ENCODE data around the gene MACROD2. TPM values are rescaled to one million over a fixed set of nuclear protein-coding genes. Genes with fewer than 3 reads are reported as not detected.

The MACROD2 gene
- total RNA-seq, 1 donor from 2014 or later = 2.5 TPM

DNA sequence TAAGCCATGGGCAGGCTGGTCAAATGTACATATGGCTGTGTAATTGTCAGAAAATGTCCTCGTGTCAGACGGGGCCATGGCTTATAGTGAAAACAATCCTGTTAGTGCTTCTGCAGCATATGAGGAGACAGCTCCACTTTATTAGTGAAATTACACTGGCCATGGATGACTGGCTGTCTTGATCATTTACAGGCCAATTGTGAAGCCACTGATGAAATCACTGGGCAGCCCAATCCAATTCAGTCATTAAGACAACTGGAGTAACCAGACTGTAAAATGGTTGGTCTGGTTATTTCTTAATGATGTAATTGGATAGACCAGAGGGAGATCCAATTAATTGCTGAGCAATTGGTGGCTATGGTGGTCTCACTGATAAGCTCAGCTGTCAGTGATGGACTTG is 1828.4 kb downstream of the MACROD2 start:
- no peaks in the 10 kb centered on the region for H3K9me3 Mint-ChIP-seq (ENCODE audit: unreplicated experiment)
- H3K27ac Mint-ChIP-seq (ENCODE audit: unreplicated experiment) = no peak overlapping the region
- no peak for TF ChIP-seq CTCF (IDR thresholded peaks at IDR 0.05)
- no peak for DNase-seq (ENCODE audit: extremely low spot score, unreplicated experiment)
- no peaks in the 10 kb centered on the region for H3K36me3 Mint-ChIP-seq (ENCODE audit: unreplicated experiment)
- H3K27me3 Mint-ChIP-seq (ENCODE audit: unreplicated experiment) = peaks cover 2% of the 10 kb centered on the region
- H3K4me3 Mint-ChIP-seq (ENCODE audit: unreplicated experiment) = no peak overlapping the region
- no peaks in the 10 kb centered on the region for H3K4me1 Mint-ChIP-seq (ENCODE audit: unreplicated experiment)

DNA sequence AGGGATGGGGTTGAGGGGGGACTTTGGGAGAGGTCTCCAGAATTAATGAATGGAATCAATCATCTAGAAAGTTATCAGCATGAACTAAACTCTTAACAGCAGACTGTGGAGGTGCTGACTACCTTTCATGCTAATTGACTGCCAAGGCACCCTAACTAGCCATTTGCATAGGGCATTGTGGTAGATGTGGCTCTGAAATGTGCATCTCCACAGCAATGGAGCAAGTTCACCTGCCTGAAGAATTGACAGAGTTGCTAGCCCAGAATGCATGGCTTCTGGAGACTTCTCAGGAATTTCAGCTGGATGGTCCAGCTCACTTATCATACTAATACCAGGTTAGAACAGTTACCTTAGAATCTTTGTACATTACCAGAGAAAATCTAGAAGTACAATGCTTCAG is 1832.3 kb downstream of the MACROD2 start:
- Mint-ChIP-seq H3K27me3 (ENCODE audit: unreplicated experiment) (peaks cover 4% of the 10 kb centered on the region), H3K4me3 (ENCODE audit: unreplicated experiment) (no peak overlapping the region), H3K27ac (ENCODE audit: unreplicated experiment) (no peak overlapping the region), H3K9me3 (ENCODE audit: unreplicated experiment) (no peaks in the 10 kb centered on the region), H3K4me1 (ENCODE audit: unreplicated experiment) (no peaks in the 10 kb centered on the region), H3K36me3 (ENCODE audit: unreplicated experiment) (no peaks in the 10 kb centered on the region)
- DNase-seq (ENCODE audit: extremely low spot score, unreplicated experiment) = no peak
- TF ChIP-seq CTCF (IDR thresholded peaks at IDR 0.05) = no peak

GRCh38 chr20:15831201-15831600 is 1835.9 kb downstream of the MACROD2 start:
- Mint-ChIP-seq H3K4me3 (ENCODE audit: unreplicated experiment) (no peak overlapping the region), H3K9me3 (ENCODE audit: unreplicated experiment) (no peaks in the 10 kb centered on the region), H3K4me1 (ENCODE audit: unreplicated experiment) (no peaks in the 10 kb centered on the region), H3K27me3 (ENCODE audit: unreplicated experiment) (peaks cover 4% of the 10 kb centered on the region), H3K36me3 (ENCODE audit: unreplicated experiment) (no peaks in the 10 kb centered on the region), H3K27ac (ENCODE audit: unreplicated experiment) (no peak overlapping the region)
- no peak for TF ChIP-seq CTCF (IDR thresholded peaks at IDR 0.05)
- no peak for DNase-seq (ENCODE audit: extremely low spot score, unreplicated experiment)

- H3K36me3 Mint-ChIP-seq (ENCODE audit: unreplicated experiment) = no peaks in the 10 kb centered on the region
Observed at GRCh38 chr20:15832512-15832911, 1837.2 kb downstream of the MACROD2 start.

DNA sequence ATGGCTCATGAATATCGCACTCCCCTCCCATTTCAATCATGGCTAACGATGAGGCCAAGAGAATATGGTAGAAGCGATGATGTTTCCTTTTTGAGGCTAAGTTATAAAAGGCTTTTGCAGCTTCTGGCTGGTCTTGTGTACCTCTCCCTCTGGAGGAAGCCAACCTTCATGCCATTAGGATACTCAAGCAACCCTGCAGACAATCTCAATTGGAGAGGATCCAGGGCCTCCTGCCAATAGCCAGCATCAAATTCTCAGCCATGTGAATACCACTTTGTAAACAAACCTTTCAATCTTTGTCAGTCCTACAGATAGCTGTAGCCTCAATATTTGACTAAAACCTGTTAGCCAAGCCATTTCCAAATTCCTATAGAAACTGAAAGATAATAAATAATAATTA is 1839.5 kb downstream of the MACROD2 start:
- no peaks in the 10 kb centered on the region for H3K9me3 Mint-ChIP-seq (ENCODE audit: unreplicated experiment)
- no peak for TF ChIP-seq CTCF (IDR thresholded peaks at IDR 0.05)

More at GRCh38 chr20:15832512-15832911, 1837.2 kb downstream of the MACROD2 start:
- no peaks in the 10 kb centered on the region for H3K9me3 Mint-ChIP-seq (ENCODE audit: unreplicated experiment)
- H3K27me3 Mint-ChIP-seq (ENCODE audit: unreplicated experiment) = peaks cover 2% of the 10 kb centered on the region
- no peak for DNase-seq (ENCODE audit: extremely low spot score, unreplicated experiment)
- no peak overlapping the region for H3K4me3 Mint-ChIP-seq (ENCODE audit: unreplicated experiment)
- no peak overlapping the region for H3K27ac Mint-ChIP-seq (ENCODE audit: unreplicated experiment)
- no peaks in the 10 kb centered on the region for H3K4me1 Mint-ChIP-seq (ENCODE audit: unreplicated experiment)
- TF ChIP-seq CTCF (IDR thresholded peaks at IDR 0.05) = no peak

More for the DNA sequence above, 1839.5 kb downstream of the MACROD2 start:
- Mint-ChIP-seq H3K4me3 (ENCODE audit: unreplicated experiment) (no peak overlapping the region), H3K36me3 (ENCODE audit: unreplicated experiment) (no peaks in the 10 kb centered on the region), H3K27me3 (ENCODE audit: unreplicated experiment) (peaks cover 2% of the 10 kb centered on the region), H3K27ac (ENCODE audit: unreplicated experiment) (no peak overlapping the region), H3K4me1 (ENCODE audit: unreplicated experiment) (no peaks in the 10 kb centered on the region)
- DNase-seq (ENCODE audit: extremely low spot score, unreplicated experiment) = no peak

Measured in osteocyte (in vitro differentiated cells).